Smooth muscle cell of trachea (primary cell): Measurements from ENCODE around the gene DDX46. TPM values are rescaled to one million over a fixed set of nuclear protein-coding genes. Genes with fewer than 3 reads are reported as not detected.

ENCODE experiments used
- total RNA-seq: library from RNA; depleted of rRNA; stranded (reverse); fragments of >200 nt; gene quantifications from 2 replicates; pipeline ENCODE4 v1.2.1, GENCODE V29; 2014

The DDX46 gene
- total RNA-seq, result 15.5 and 31.6 TPM in 2 replicates

DNA sequence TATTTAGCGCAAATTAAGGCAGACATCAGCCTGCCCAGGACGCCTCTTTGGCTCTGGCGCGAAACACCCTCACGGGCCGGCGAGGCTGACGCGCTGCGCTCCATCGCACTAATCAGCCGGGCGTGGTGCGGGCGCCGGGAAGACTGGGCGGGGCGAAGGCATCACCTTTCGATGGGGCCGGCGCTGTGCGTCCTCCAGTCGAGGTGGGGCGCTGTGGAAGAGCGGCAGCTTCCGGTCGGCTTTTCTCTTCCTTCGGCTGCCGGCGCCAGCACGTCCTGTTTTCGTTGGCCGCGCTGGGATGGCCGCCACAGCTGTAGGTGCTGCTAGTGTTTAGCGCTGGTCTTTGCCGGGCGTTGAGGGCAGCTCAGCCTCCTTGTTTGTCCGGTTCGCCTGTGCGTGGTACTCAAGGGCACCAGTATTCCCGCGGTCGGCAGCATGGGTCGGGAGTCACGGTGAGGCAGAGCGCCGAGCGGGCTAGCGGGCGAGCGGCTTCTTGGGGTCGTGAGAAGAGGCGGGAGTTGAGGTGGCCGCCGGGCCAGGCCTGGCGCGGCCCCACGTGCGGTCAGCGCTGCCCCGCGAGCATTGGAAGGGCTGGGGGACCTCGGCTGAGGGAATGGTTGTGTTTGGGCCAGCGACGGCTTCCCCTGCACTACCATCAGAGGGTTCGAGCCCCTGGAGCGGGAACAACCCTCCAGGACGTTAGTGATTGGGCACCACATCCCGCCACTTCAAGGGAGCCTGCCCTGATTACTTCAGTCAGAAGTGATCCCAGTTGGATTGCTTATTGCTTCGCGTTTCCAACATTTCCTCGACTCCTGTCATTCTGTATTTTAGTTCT is at the start of gene DDX46:
DDX46 (plus strand) TSS at position 276 of the 838 bp plus-strand sequence; CDS start at position 436, 160 bp downstream.

DNA sequence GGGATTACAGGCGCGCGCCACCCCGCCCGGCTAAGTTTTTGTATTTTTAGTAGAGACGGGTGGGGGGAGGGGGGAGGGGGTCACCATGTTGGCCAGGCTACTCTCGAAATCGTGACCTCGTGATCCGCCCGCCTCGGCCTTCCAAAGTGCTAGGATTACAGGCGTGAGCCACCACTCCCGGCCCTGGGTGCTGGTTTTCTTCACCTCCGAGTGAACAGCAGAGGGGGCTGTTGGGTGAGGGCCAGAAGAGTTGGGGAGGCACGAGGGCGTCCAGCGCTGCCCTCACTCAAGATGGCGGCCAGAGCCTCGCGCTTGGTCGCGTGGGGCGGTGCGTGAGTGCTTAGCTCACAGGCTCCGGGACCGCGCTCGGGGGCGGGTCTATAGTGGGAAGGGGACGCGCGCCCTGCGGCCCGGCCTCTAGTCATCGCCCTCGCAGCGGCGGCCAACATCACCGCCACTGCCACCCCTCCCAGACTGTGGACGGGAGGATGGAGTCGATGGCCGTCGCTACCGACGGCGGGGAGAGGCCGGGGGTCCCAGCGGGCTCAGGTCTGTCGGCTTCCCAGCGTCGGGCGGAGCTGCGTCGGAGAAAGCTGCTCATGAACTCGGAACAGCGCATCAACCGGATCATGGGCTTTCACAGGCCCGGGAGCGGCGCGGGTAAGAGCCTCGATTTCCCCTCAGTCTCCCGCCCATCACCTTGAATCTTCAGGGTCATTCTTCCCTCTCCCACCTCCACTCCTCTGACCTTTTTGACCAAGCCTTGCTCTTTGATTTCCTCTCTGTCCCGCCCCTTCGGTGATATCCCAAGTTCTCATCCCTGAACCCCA is 20.2 kb upstream of the DDX46 start, which contains the start of gene CAMLG:
CAMLG (plus strand) TSS at position 416 of the 830 bp plus-strand sequence; CDS start at position 489, 73 bp downstream.

DNA sequence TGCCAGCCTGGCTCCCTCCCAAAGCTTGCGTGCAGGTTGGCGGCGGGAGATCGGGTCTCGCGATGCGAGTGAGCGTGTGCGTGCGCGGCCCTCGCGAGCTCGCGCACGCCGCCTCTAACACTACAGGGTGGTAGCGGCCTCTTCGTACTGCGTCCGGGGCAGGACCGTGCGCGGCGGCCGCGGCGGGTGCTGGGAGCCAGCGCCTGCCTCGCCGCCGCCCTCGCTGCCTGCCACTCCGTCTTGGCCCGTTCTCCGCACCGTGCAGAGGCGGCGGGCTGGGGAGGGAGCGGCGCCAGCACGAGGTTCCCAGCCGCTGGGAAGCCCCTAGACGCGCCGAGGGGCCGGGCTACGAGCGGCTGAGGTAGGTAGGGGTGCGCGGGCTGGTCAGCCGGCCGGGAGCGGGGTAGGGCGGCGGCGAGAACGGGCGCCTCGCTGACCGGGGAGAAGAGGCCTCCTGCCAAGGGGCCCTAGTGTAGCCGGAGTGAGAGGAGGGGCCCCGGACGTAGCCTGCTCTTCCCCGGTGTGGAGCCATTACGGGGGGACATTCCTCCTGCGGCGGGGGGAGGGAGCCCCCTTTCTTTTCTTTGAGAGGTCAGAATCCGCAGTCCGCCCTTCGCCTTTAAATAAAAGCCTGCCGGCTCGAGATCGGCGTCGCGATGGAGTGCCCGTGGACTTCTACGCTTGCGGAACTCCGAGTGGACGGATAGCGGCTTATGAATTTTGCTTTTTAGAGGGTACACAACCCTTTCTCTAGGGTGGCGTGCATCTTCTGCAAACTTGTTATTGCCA is 87.5 kb downstream of the DDX46 start, which contains the start of gene C5orf24:
C5orf24 (plus strand) TSS at position 117 of the 789 bp plus-strand sequence. CDS start 8,933 bp downstream, outside the sequence.

GRCh38 chr5:134873987-134874830 is 115.6 kb downstream of the DDX46 start, which contains the start of gene TXNDC15:
TXNDC15 (plus strand) TSS chr5:134874371; CDS start chr5:134874428, 57 bp downstream.

Other genes starting within 250 kb of the DDX46 start
- 40.7 and 46.5 TPM in 2 replicates for gene JADE2, start 233.1 kb upstream of the DDX46 start, total RNA-seq
- 54.7 and 111 TPM in 2 replicates for gene SAR1B, start 126.0 kb upstream of the DDX46 start, total RNA-seq
- 25.5 and 30.3 TPM in 2 replicates for gene SEC24A, start 110.0 kb upstream of the DDX46 start, total RNA-seq
- gene CAMLG, start 20.2 kb upstream of the DDX46 start, total RNA-seq, result 44.5 and 46.4 TPM in 2 replicates
- 31.4 and 32.3 TPM in 2 replicates for gene C5orf24, start 87.2 kb downstream of the DDX46 start, total RNA-seq
- 130 and 169 TPM in 2 replicates for gene TXNDC15, start 115.6 kb downstream of the DDX46 start, total RNA-seq
- gene PCBD2, start 146.4 kb downstream of the DDX46 start, total RNA-seq, result 2.6 and 4.7 TPM in 2 replicates
- gene CATSPER3, start 209.1 kb downstream of the DDX46 start, total RNA-seq, result 0.17 TPM in 1 of 2 replicates, not detected in the other